Measurements from ENCODE around the gene DEPDC1B.
"Not testable (repeated sequence)": the region's sequence is repeated elsewhere in the genome, so short reads cannot be mapped to it uniquely, and the experiment has no call there.

Gene DEPDC1B, protein sequence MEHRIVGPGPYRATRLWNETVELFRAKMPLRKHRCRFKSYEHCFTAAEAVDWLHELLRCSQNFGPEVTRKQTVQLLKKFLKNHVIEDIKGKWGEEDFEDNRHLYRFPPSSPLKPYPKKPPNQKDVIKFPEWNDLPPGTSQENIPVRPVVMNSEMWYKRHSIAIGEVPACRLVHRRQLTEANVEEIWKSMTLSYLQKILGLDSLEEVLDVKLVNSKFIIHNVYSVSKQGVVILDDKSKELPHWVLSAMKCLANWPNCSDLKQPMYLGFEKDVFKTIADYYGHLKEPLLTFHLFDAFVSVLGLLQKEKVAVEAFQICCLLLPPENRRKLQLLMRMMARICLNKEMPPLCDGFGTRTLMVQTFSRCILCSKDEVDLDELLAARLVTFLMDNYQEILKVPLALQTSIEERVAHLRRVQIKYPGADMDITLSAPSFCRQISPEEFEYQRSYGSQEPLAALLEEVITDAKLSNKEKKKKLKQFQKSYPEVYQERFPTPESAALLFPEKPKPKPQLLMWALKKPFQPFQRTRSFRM

DNA sequence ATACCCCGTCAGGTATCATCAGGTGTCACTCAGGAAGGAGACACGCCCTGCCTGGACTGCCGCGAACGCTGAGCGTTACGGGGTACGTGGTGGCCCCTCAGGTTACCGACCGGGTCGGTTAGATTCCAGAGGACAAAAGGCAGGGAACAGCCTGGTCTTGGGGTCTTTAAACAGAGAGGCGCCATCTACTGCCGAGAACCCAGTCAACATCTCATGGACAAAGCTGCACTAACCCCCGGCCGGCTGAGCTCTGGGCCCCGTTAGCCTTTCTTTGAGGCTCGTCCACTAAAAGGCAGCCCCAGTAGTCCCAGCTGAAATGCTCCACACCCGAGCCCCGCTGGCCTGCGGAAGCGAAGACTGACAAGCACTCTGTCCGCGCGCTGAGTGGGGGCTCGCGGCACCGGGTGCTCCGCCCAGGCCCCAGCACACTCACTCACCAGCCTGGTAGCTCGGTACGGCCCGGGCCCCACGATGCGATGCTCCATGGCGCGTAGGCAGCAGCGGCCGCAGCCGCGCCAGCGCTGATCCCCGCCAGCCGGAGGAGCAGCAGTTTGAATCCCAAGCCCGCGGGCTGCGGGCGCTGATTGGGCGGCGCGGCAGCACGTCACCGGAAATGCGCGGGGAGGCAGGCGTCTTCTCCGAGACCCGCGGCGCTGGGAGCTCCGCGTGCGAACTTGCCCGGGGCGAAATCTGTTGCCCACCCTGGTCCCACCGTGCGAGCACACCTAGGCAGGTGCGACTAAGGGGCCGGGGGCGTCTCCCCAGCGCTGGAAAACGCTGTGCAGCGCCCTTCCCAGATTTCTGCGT, at the start of gene DEPDC1B:
TSS of gene DEPDC1B (minus strand) at position 558 of the 807 bp plus-strand sequence. CDS start at position 485, 73 bp downstream.
- peak; percentile 84 for DNase-seq

GRCh38 chr5:60744682-60745081, 44.7 kb upstream of the DEPDC1B start:
- DNase-seq = no peak

DNA sequence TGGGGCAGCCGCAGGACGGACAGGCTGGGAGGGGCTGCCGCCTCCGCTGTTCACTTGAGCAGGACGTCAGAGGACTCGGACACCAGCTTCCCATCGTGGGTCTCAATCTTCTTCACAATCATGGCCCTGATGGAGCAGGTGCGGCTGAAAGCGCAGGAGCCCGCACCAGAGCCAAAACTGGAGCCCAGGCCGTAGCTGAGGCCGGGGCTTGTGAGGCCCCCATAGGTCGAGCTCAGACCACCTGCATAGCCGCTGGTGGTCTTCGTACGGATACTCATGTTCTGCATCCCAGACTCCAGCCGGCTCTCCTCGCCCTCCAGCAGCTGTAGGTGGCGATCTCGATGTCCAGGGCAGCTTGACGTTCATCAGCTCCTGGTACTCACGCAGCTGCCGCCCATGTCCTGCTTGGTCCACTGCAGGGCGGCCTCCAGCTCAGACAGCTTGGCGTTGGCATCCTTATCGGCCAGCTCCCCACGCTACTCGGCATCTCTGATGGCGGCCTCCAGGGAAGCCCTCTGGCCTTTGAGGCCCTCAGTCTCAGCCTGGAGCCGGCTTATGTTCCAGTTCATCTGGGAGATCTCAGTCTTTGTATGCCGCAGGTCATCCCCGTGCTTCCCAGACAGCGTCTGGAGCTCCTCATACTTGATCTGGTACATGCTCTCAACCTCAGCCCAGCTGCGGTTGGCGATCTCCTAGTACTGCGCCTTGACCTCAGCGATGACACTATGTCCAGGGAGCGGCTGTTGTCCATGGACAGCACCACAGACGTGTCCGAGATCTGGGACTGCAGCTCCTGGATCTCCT, 43.7 kb upstream of the DEPDC1B start:
- DNase-seq = no peak

GRCh38 chr5:60740322-60740721, 40.4 kb upstream of the DEPDC1B start:
- no peak for DNase-seq

DNA sequence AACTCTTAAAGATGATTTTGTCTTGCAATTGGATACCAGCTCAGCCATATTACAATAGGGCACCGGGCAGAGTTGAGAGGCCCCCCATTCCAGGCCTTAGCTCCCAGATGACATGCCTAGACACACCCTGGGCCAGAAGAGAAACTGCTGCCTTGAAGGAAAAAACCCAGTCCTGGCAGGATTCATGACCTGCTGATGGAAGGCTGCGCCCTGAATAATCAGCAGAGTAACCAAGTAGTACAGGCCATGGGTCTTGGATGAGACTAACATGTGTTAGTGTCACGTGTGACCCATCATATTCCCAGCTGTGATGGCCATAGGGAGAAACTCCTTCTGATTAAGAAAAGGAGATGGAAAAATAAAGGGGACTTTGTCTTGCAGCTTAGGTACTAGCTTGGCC, 39.0 kb upstream of the DEPDC1B start:
- DNase-seq = no peak

DNA sequence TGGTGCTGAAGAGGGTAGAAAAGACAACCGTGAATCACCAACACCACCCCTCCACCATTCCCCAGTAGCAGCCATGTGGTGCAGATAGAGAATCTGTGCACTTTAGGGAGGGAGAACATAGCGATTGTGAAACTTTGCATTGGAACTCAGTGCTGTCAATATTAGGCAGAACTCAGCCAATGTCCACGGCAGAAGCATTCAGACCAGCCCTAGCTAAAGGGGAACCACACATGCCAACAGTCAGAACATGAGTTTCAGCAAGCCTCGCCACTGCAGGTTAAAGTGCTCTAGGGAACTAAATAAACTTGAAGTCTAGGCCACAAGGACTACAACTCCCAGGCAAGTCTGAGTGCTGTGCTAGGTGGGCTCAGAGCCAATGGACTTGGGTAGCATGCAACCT, 38.5 kb upstream of the DEPDC1B start:
- DNase-seq = no peak

DNA sequence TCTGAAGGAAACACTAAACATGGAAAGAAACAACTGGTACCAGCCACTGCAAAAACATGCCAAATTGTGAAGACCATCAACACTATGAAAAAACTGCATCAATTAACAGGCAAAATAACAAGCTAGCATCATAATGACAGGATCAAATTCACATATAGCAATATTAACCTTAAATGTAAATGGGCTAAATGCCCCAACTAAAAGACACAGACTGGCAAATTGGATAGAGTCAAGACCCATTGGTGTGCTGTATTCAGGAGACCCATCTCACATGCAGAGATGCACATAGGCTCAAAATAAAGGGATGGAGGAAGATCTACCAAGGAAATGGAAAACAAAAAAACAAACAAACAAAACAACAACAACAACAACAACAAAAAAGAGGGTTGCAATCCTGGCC, 30.9 kb upstream of the DEPDC1B start:
- not testable (repeated sequence) for DNase-seq

DNA sequence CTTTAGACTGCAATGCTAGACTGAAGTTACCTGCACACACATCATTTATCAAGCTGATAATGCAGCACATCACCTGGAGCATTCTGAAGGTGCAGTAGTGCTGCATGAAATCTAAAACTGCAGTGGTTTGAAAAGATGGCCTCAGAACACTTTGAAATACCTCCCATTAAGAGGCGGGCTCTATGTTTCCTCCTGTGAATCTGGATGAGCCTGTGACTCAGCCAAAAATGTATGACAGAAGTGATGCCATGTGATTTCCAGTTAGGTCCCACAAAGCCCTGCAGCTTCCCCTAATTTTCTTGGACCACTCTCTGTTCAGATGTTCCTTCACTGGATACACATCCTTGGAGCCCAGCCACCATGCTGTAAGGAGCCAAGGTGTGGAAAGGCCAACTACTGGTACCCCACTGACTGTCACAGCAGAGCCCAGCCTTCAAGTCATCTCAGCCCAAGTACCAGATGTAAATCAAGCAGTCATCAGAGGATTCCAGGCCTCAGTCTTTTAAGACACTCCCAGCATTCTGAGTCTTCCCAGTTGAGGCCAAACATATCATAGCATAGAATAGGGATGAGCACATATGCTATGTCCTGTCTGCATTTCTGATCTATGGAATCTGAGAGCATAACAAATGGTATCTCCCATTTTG, 27.2 kb upstream of the DEPDC1B start:
- no peak for DNase-seq

GRCh38 chr5:60724126-60724525, 24.2 kb upstream of the DEPDC1B start:
- DNase-seq = no peak

- DNase-seq = peak; percentile 92
Observed at GRCh38 chr5:60722416-60722815, 22.4 kb upstream of the DEPDC1B start.

GRCh38 chr5:60719329-60719728, 19.4 kb upstream of the DEPDC1B start:
- no peak for DNase-seq

GRCh38 chr5:60718166-60718892, 18.4 kb upstream of the DEPDC1B start:
- no peak for DNase-seq

DNA sequence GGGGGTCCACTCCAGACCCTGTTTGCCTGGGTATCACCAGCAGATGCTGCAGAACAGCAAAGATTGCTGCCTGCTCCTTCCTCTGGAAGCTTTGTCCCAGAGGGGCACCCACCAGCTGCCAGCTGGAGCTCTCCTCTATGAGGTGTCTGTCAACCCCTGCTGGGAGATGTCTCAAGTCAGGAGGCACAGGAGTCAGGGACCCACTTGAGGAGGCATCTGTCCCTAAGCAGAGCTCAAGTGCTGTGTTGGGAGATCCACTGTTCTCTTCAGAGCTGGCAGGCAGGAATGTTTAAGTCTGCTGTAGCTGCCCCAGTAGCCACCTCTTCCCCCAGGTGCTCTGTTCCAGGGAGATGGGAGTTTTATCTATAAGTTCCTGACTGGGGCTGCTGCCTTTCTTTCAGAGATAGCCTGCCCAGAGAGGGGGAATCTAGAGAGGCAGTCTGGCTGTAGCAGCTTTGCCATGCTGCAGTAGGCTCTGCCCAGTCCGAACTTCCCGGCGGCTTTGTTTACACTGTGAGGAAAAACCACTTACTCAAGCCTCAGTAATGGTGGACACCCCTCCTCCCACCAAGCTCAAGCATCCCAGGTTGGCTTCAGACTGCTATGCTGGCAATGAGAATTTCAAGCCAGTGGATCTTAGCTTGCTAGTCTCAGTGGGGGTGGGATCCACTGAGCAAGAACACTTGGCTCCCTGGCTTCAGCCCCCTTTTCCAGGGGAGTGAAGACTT, 15.4 kb upstream of the DEPDC1B start:
- not testable (repeated sequence) for DNase-seq

GRCh38 chr5:60712950-60713349, 13.0 kb upstream of the DEPDC1B start:
- no peak for DNase-seq

DNA sequence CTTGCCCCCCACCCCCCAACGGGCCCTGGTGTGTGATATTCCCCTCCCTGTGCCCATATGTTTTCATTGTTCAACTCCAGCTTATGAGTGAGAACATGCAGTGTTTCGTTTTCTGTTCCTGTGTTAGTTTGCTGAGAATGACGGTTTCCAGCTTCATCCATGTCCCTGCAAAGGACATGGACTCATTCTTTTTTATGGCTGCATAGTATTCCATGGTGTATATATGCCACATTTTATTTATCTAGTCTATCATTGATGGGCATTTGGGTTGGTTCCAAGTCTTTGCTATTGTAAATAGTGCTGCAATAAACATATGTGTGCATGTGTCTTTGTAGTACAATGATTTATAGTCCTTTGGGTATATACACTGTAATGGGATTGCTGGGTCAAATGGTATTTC, 11.9 kb upstream of the DEPDC1B start:
- not testable (repeated sequence) for DNase-seq

DNA sequence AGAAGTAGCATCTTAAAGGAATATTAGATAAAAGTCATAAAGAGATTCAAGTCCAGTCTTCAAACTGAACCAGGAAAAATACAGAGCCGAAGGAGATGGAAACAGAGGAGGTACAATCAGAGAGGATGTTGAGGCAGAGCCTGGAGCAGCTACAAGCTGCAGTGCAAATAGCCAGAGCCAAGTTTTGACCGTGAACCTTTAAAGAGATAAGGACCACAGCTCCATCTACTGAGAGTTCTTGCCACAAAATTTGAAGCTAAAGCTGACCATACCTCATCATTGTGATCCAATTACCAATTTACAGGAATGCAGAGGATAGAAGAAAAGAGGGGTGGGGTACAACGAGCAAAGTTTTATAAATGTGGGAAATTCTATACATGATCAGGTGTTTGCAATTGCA, 10.4 kb upstream of the DEPDC1B start:
- DNase-seq = no peak

- no peak for DNase-seq
Observed at GRCh38 chr5:60705144-60705543, 5.2 kb upstream of the DEPDC1B start.

- DNase-seq = no peak
Observed at GRCh38 chr5:60703944-60704343, 4.0 kb upstream of the DEPDC1B start.

GRCh38 chr5:60701321-60701968, 1.5 kb upstream of the DEPDC1B start:
- DNase-seq = no peak

DNA sequence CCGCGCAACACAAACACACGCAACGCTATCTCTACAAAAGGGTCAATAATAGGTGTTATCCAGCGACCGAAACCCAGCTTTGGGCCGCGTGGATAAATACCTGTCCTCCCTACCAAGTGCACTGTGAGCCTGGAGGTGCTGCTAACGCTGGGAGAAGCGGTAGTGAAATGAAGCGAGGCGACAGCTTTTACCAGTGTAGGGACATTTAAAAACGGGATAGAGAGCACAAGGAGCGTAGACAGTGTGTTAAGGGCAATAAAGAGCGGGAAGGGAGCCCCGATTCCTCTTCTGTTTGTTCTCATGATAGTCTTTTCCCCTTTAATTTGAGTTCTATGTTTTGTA, 421 bp upstream of the DEPDC1B start:
- DNase-seq = no peak

GRCh38 chr5:60699288-60699608, 718 bp downstream of the DEPDC1B start:
- DNase-seq = no peak

Data from NCI-H1436 (cell line).